ENCODE results near the gene HDLBP.

GRCh38 chr2:241199286-241199685, 116.2 kb downstream of the HDLBP start:
- TF ChIP-seq NRF1 (conservative IDR thresholded peaks at IDR 0.05; ENCODE audit: low read depth, low read length) (no peak), CTCF (IDR thresholded peaks at IDR 0.05 in 2 of 3, conservative IDR thresholded peaks at IDR 0.05 in 1 of 3; ENCODE audit: control insufficient read depth in 2 of 3, extremely low read depth in 1 of 3, insufficient read depth in 1 of 3, low read depth in 3 of 3, low read length in 3 of 3) (no peak), CHD2 (IDR thresholded peaks at IDR 0.05; ENCODE audit: borderline replicate concordance, low read depth, low read length) (no peak), FOXM1 (IDR thresholded peaks at IDR 0.05; ENCODE audit: low read depth, low read length) (no peak), ATF2 (IDR thresholded peaks at IDR 0.05; ENCODE audit: low read length) (no peak)
- TF ChIP-seq, protein P1, sequence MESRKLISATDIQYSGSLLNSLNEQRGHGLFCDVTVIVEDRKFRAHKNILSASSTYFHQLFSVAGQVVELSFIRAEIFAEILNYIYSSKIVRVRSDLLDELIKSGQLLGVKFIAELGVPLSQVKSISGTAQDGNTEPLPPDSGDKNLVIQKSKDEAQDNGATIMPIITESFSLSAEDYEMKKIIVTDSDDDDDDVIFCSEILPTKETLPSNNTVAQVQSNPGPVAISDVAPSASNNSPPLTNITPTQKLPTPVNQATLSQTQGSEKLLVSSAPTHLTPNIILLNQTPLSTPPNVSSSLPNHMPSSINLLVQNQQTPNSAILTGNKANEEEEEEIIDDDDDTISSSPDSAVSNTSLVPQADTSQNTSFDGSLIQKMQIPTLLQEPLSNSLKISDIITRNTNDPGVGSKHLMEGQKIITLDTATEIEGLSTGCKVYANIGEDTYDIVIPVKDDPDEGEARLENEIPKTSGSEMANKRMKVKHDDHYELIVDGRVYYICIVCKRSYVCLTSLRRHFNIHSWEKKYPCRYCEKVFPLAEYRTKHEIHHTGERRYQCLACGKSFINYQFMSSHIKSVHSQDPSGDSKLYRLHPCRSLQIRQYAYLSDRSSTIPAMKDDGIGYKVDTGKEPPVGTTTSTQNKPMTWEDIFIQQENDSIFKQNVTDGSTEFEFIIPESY (IDR thresholded peaks at IDR 0.05): no peak

Data from GM12878 (cell line).